B cell (primary cell): ENCODE data around the gene SERP1. TPM values are rescaled to one million over a fixed set of nuclear protein-coding genes. Genes with fewer than 3 reads are reported as not detected.

Experiments used
- ATAC-seq: fragments of 200-7000 bp; cut with Tn5 transposase; one replicate; pipeline ENCODE4 v1.10.0; 2021; ENCODE audit warnings: low read depth, mild to moderate bottlenecking, moderate number of reproducible peaks, moderate library complexity
- CTCF ChIA-PET: fragments of 350-600 bp; sonication (Branson Sonifier 250); formaldehyde crosslinking; loops from one replicate; lab custom pipeline; 2021; ENCODE audit warnings: antibody characterized with exemption, inconsistent platforms; lab: Charles Lee
- POLR2A ChIA-PET: fragments of 350-600 bp; sonication (Branson Sonifier 250); formaldehyde crosslinking; loops from one replicate; lab custom pipeline; 2021; ENCODE audit warnings: antibody characterized with exemption; lab: Charles Lee
- DNase-seq: peaks from one replicate; pipeline ENCODE4 v3.0.0; 2013
- H2AFZ ChIP-seq: 2 replicates; pipeline ENCODE4 v1.6.1; 2012; ENCODE audit warnings: mild to moderate bottlenecking, low read depth, low read length; ENCODE audit not compliant: insufficient read depth, poor library complexity, severe bottlenecking
- H3K27ac ChIP-seq, 2 donors: 1 replicate in 1 of 2; 2 replicates in 1 of 2; pipeline ENCODE4 v1.5.1; 2012 to 2013; ENCODE audit warnings: low read length in 2 of 2, mild to moderate bottlenecking in 2 of 2, moderate library complexity in 1 of 2
- H3K27me3 ChIP-seq, 4 experiments: fragments of 200-600 bp in 1 of 4; sonication (generic) in 1 of 4; replicated peaks in 1 of 4; 1 replicate in 2 of 4; 2 replicates in 2 of 4; pipeline versions ENCODE4 v1.6.1 to v1.7.0; 2013 to 2016; ENCODE audit warnings: low read length in 3 of 4, mild to moderate bottlenecking in 2 of 4, mixed read lengths in 1 of 4, moderate library complexity in 1 of 4; ENCODE audit not compliant: insufficient read depth in 4 of 4, control insufficient read depth in 3 of 4; ENCODE audit errors: control extremely low read depth in 1 of 4
- H3K36me3 ChIP-seq, 2 experiments: replicated peaks in 1 of 2; 1 replicate in 1 of 2; 2 replicates in 1 of 2; pipeline versions ENCODE4 v1.6.1 to v1.7.1; 2013; ENCODE audit warnings: low read length in 1 of 2; ENCODE audit not compliant: insufficient read depth in 2 of 2, control insufficient read depth in 1 of 2; ENCODE audit errors: control extremely low read depth in 1 of 2, extremely low read depth in 1 of 2
- H3K4me1 ChIP-seq, 2 donors: fragments of 200-600 bp in 1 of 2; sonication (generic) in 1 of 2; 1 replicate in 1 of 2; 2 replicates in 1 of 2; pipeline versions ENCODE4 v1.5.1 to v1.6.1; 2013 to 2017; ENCODE audit warnings: low read length in 2 of 2; ENCODE audit not compliant: control insufficient read depth in 2 of 2, insufficient read depth in 2 of 2
- H3K4me2 ChIP-seq: replicated peaks from 2 replicates; pipeline ENCODE3; 2012; ENCODE audit warnings: mild to moderate bottlenecking, low read depth, low read length; ENCODE audit not compliant: poor library complexity, severe bottlenecking
- H3K4me3 ChIP-seq, 5 experiments: fragments of 200-600 bp in 1 of 5; sonication (generic) in 1 of 5; 1 replicate in 3 of 5; 2 replicates in 2 of 5; pipeline versions ENCODE4 v1.5.1 to v1.7.0; 2011 to 2016; ENCODE audit warnings: low read length in 4 of 5, mild to moderate bottlenecking in 4 of 5, low read depth in 2 of 5, control low read depth in 1 of 5, moderate library complexity in 1 of 5; ENCODE audit not compliant: insufficient read depth in 1 of 5; ENCODE audit errors: control extremely low read depth in 1 of 5, extremely low read depth in 1 of 5
- H3K79me2 ChIP-seq: fragments of 200-600 bp; sonication (generic); one replicate; pipeline ENCODE4 v1.6.0; 2016; ENCODE audit warnings: low read length; ENCODE audit not compliant: control insufficient read depth, insufficient read depth
- H3K9ac ChIP-seq: fragments of 200-600 bp; sonication (generic); 2 replicates; pipeline ENCODE4 v1.6.1; 2017; ENCODE audit warnings: mild to moderate bottlenecking, low read length, moderate library complexity
- H3K9me3 ChIP-seq, 3 donors: one replicate each; pipeline versions ENCODE4 v1.6.1 to v1.7.1; 2013; ENCODE audit warnings: low read length in 2 of 3; ENCODE audit not compliant: control insufficient read depth in 2 of 3, insufficient read depth in 1 of 3; ENCODE audit errors: control extremely low read depth in 1 of 3
- H4K20me1 ChIP-seq: 2 replicates; pipeline ENCODE4 v1.6.0; 2012; ENCODE audit warnings: mild to moderate bottlenecking, low read length; ENCODE audit not compliant: insufficient read depth, control insufficient read depth, poor library complexity, severe bottlenecking
- H3K27ac Mint-ChIP-seq: one replicate; pipeline ENCODE4 v1.8.0; 2021; ENCODE audit warnings: mixed read lengths
- H3K27me3 Mint-ChIP-seq: one replicate; pipeline ENCODE4 v1.8.0; 2021; ENCODE audit warnings: mixed read lengths
- H3K4me1 Mint-ChIP-seq: one replicate; pipeline ENCODE4 v1.8.0; 2021; ENCODE audit warnings: mixed read lengths
- H3K4me3 Mint-ChIP-seq: one replicate; pipeline ENCODE4 v1.8.0; 2021; ENCODE audit warnings: mixed read lengths
- H3K9me3 Mint-ChIP-seq: one replicate; pipeline ENCODE4 v1.8.0; 2022; ENCODE audit warnings: mixed read lengths; ENCODE audit not compliant: insufficient read depth
- EZH2 ChIP-seq: IDR thresholded peaks from 2 replicates; pipeline ENCODE4 v1.6.1; 2012; ENCODE audit warnings: borderline replicate concordance, low read depth, mild to moderate bottlenecking, moderate library complexity, low read length; ENCODE audit not compliant: insufficient read depth, poor library complexity, severe bottlenecking
- WGBS: methylation state at CpG from one replicate; pipeline ENCODE4 v1.1.5; 2013; ENCODE audit warnings: missing lambda C conversion rate; ENCODE audit not compliant: insufficient coverage; 5-methylcytosine and 5-hydroxymethylcytosine counted together
- intact Hi-C: fragments of 100-400 bp; cut with micrococcal nuclease; formaldehyde crosslinking; loops from one replicate; pipeline ENCODE4 v1.10.0; 2022
- polyA plus RNA-seq: library from polyadenylated mRNA; depleted of rRNA; stranded (reverse); fragments of >200 nt; gene quantifications from 2 replicates; pipeline ENCODE4 v1.2.3, GENCODE V29; 2012
- total RNA-seq, 2 donors: library from RNA; stranded (reverse); fragments of 120-200 nt in 1 of 2; gene quantifications; 1 replicate in 1 of 2; 2 replicates in 1 of 2; pipeline versions ENCODE4 v1.2.3 to v1.2.4, GENCODE V29; 2013 to 2022
- TF ChIP-seq, protein P1 (sequence below): fragments of 200-600 bp; IDR thresholded peaks from one replicate; pipeline ENCODE4 v1.8.0; 2022; ENCODE audit warnings: antibody characterized with exemption, mild to moderate bottlenecking

SERP1 gene
- total and polyA plus RNA-seq, 2 donors (not counting 1 experiment from before 2014, with no cell fraction given): 84.6 to 114 TPM

DNA sequence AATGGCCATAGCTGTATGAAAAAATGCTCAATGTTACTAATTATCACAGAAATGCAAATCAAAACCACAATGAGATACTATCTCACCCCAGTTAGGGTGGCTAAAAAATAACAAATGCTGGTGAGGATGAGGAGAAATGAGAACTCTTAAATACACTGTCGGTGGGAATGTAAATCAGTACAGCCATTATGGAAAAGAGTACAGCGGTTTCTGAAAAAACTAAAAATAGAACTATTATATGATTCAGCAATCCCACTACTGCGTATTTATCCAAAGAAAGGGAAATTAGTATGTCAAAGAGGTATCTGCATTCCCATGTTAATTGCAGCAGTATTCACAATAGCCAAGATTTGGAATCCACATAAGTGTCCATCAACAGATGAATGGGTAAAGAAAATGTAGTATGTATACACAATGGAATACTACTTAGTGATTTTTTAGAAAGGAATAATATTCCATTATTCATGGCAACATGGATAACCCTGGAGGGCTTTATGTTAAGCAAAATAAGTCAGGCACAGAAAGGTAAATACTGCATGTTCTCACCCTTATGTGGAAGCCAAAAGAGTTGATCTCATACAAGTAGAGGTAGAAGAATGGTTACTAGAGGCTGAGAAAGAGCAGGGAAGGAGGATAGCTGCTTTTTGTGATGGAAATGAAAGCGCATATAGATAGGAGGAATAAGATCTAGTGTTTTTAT is 35.0 kb downstream of the SERP1 start:
- TF ChIP-seq, protein P1, sequence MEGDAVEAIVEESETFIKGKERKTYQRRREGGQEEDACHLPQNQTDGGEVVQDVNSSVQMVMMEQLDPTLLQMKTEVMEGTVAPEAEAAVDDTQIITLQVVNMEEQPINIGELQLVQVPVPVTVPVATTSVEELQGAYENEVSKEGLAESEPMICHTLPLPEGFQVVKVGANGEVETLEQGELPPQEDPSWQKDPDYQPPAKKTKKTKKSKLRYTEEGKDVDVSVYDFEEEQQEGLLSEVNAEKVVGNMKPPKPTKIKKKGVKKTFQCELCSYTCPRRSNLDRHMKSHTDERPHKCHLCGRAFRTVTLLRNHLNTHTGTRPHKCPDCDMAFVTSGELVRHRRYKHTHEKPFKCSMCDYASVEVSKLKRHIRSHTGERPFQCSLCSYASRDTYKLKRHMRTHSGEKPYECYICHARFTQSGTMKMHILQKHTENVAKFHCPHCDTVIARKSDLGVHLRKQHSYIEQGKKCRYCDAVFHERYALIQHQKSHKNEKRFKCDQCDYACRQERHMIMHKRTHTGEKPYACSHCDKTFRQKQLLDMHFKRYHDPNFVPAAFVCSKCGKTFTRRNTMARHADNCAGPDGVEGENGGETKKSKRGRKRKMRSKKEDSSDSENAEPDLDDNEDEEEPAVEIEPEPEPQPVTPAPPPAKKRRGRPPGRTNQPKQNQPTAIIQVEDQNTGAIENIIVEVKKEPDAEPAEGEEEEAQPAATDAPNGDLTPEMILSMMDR: no peak
- no peak for TF ChIP-seq EZH2
- peaks cover 37% of the 10 kb centered on the region for H3K27me3 Mint-ChIP-seq
- H3K4me1 Mint-ChIP-seq: no peaks in the 10 kb centered on the region
- Histone ChIP-seq H3K4me3 (no peak overlapping the region), H3K79me2 (no peaks in the 10 kb centered on the region), H3K27ac (no peak overlapping the region), H3K9me3 (peaks cover 0 to 1% (median 0%) of the 10 kb centered on the region in 3 donors), H3K4me1 (no peaks in the 10 kb centered on the region), H3K4me2 (no peak overlapping the region), H3K27me3 (peaks cover 0 to 2% (median 0%) of the 10 kb centered on the region in 4 experiments), H2AFZ (no peak overlapping the region), H3K9ac (no peak overlapping the region), H3K36me3 (no peaks in the 10 kb centered on the region), H4K20me1 (no peaks in the 10 kb centered on the region)
- intact Hi-C loops: no loop called here
- ChIA-PET CTCF (no interaction called here), POLR2A (no interaction called here)
- peaks cover 2% of the 10 kb centered on the region for H3K9me3 Mint-ChIP-seq
- no peak for ATAC-seq
- H3K27ac Mint-ChIP-seq: no peak overlapping the region
- WGBS: no CpG with 5 or more reads among the region's 4 CpGs
- DNase-seq: no peak
- no peak overlapping the region for H3K4me3 Mint-ChIP-seq

DNA sequence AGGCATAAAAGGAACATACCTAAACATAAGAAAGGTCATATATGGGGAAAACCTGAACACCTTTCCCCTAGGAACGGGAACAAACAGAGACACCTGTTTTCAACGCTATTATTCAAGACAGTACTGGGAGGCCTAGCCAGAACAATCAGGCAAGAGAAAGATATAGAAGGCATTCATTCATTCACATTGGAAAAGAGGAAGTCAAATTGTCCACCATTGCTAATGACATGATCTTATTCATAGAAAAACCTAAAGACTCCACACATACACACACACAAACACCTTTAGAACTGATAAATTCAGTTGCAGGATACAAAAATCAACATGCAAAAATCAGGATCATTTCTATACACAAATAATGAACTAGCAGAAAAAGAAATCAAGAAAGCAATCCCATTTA is 36.5 kb downstream of the SERP1 start:
- peaks cover 2% of the 10 kb centered on the region for H3K9me3 Mint-ChIP-seq
- peaks cover 34% of the 10 kb centered on the region for H3K27me3 Mint-ChIP-seq
- ChIA-PET POLR2A (no interaction called here), CTCF (no interaction called here)
- peaks cover 0 to 1% (median 0%) of the 10 kb centered on the region in 3 donors for H3K9me3 ChIP-seq
- intact Hi-C loops: no loop called here
- H3K27ac Mint-ChIP-seq: no peak overlapping the region
- no peaks in the 10 kb centered on the region for H3K4me1 ChIP-seq
- no peak for DNase-seq
- no peak for ATAC-seq
- H3K27ac ChIP-seq: no peak overlapping the region
- no peaks in the 10 kb centered on the region for H3K79me2 ChIP-seq
- no peak overlapping the region for H3K4me3 ChIP-seq
- no peak overlapping the region for H3K9ac ChIP-seq
- no CpG with 5 or more reads among the region's 2 CpGs for WGBS
- no peaks in the 10 kb centered on the region for H3K4me1 Mint-ChIP-seq
- no peak for TF ChIP-seq EZH2
- H2AFZ ChIP-seq: no peak overlapping the region
- H3K4me2 ChIP-seq: no peak overlapping the region
- H3K4me3 Mint-ChIP-seq: no peak overlapping the region
- peaks cover 0 to 2% (median 0%) of the 10 kb centered on the region in 4 experiments for H3K27me3 ChIP-seq
- H4K20me1 ChIP-seq: no peaks in the 10 kb centered on the region
- no peaks in the 10 kb centered on the region for H3K36me3 ChIP-seq
